ENCODE measurements around the gene PDE4B. TPM values are rescaled to one million over a fixed set of nuclear protein-coding genes. Genes with fewer than 3 reads are reported as not detected.
"Not testable (repeated sequence)": the region's sequence is repeated elsewhere in the genome, so short reads cannot be mapped to it uniquely, and the experiment has no call there.

The PDE4B gene
- total RNA-seq, 1 donor from 2014 or later = 3.8 TPM

DNA sequence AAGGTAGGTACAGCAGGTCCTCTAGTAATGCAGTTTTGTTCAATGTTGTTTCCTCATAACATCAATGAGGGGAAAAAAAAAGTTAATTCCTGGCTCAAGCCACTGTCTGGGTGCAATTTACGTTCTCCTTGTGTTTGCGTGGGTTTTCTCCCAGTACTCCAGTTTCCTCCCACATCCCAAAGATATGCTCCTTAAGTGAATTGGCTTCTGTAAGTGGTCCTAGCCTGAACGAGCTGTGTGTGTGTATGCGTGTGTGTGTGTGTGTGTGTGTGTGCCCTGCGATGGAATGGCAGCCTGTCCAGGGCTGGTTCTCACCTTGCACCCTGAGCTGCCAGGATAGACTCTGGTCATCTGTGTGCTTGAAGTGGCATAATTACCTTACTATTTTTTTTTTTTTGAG, 332.0 kb downstream of the PDE4B start:
- DNase-seq (ENCODE audit: low read depth) = no peak
- H3K4me3 ChIP-seq (ENCODE audit: low read depth, low read length) = no peak overlapping the region
- TF ChIP-seq, protein P1, sequence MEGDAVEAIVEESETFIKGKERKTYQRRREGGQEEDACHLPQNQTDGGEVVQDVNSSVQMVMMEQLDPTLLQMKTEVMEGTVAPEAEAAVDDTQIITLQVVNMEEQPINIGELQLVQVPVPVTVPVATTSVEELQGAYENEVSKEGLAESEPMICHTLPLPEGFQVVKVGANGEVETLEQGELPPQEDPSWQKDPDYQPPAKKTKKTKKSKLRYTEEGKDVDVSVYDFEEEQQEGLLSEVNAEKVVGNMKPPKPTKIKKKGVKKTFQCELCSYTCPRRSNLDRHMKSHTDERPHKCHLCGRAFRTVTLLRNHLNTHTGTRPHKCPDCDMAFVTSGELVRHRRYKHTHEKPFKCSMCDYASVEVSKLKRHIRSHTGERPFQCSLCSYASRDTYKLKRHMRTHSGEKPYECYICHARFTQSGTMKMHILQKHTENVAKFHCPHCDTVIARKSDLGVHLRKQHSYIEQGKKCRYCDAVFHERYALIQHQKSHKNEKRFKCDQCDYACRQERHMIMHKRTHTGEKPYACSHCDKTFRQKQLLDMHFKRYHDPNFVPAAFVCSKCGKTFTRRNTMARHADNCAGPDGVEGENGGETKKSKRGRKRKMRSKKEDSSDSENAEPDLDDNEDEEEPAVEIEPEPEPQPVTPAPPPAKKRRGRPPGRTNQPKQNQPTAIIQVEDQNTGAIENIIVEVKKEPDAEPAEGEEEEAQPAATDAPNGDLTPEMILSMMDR (conservative IDR thresholded peaks at IDR 0.05; ENCODE audit: low read depth, low read length) = no peak

DNA sequence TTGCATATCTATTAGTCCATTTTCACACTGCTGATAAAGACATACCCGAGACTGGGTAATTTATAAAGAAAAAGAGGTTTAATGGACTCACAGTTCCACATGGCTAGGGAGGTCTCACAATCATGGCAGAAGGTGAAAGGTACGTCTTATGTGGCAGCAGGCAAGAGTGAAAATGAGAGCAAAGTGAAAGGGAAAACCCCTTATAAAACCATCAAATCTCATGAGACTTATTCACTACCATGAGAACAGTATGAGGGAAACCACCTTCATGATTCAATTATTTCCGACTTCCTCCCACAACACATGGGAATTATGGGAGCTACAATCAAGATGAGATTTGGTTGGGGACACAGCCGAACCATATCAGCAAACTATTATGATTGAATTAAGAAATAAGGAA, 335.9 kb downstream of the PDE4B start:
- H3K4me3 ChIP-seq (ENCODE audit: low read depth, low read length); DNase-seq (ENCODE audit: low read depth): not testable (repeated sequence)

DNA sequence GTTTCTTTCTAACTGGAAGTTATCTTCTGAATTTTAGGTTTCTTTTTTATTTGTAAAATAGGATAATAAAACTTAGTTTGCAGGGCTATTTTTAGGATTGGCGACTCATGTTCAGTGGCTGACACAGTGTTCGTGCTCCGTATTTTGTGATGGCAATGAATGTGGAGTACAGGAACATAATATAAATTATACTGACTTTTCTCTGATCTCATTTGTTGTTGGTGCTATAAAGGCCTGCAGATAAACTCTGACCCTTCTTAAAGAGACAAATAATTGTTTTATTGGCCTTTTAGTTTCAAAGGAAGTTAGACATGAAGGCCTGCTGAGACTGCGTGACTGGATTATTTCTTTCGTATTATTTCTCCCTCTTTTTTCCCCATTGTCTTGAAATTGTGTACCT, 339.6 kb downstream of the PDE4B start:
- no peak for DNase-seq (ENCODE audit: low read depth)
- TF ChIP-seq, protein P1 (conservative IDR thresholded peaks at IDR 0.05; ENCODE audit: low read depth, low read length) = no peak
- no peak overlapping the region for H3K4me3 ChIP-seq (ENCODE audit: low read depth, low read length)

DNA sequence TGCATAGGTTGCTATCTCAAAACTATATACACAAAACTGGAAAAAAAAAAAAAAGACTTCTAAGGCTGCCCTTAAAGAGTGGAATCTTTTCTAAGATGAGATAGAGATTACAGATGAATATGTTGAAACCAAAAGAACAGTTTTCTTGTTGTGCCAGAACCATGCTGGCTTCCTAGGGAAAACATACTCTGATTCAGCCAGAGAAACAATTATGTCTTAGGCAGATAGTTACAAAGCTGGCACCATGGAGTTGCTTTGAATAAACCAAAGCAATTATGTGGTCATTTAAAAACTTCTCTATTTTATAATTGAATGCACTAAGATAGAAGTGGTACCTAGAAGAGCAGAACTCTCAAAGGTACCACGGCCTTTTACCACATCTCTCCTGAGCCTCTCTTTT, 341.3 kb downstream of the PDE4B start:
- no peak overlapping the region for H3K4me3 ChIP-seq (ENCODE audit: low read depth, low read length)
- TF ChIP-seq, protein P1 (conservative IDR thresholded peaks at IDR 0.05; ENCODE audit: low read depth, low read length) = no peak
- no peak for DNase-seq (ENCODE audit: low read depth)

DNA sequence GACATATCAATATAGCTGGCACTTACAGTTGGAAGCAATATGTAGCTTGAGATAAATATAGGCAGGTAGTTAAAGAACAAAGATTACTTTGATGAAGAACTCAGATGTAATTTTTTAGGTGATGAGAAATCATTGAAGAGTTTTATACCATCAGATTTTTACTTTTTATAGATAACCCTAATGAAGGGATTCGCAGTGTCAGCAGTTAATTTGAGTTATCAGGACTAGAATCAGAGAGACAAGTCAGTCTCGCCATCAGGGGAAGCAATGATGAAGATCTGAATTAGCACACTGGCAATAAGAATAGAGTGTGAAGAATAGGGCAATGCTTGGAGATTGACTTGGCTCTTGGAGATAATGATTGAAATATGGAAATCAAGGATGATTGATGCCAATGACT, 342.5 kb downstream of the PDE4B start:
- TF ChIP-seq, protein P1 (conservative IDR thresholded peaks at IDR 0.05; ENCODE audit: low read depth, low read length) = no peak
- no peak for DNase-seq (ENCODE audit: low read depth)
- no peak overlapping the region for H3K4me3 ChIP-seq (ENCODE audit: low read depth, low read length)

DNA sequence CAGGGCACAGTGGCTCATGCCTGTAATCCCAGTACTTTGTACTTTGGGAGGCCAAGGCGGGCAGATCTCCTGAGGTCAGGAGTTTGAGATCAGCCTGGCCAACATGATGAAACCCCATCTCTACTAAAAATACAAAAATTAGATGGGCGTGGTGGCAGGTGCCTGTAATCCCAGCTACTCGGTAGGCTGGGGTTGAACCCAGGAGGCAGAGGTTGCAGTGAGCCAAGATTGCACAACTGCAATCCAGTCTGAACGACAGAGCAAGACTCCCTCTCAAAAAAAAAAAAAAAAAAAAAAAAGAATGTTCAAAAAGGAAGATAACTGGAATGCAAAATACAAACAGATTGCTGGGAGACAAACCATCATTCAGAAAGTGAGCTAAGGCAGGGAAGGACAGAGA, 343.7 kb downstream of the PDE4B start:
- not testable (repeated sequence) for DNase-seq (ENCODE audit: low read depth); H3K4me3 ChIP-seq (ENCODE audit: low read depth, low read length)

DNA sequence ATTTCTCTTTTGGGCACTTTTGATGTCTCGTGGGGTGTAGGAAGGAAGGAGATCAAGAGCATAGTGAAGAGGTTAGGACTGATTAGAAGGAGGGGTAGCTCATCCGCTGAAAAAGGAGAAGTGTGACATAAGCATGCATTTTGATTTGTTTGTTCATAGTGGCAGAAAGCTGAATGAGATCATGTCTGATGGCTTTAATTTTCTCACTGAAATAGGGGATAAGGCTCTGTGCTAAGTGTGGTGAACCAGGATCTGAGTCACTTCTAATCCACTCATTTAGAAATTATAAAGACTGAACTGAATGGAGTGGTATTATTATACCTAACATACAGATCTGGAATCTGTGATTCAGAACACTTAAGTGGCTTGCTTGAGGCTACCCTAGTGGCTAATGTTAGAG, 344.5 kb downstream of the PDE4B start:
- no peak overlapping the region for H3K4me3 ChIP-seq (ENCODE audit: low read depth, low read length)
- TF ChIP-seq, protein P1 (conservative IDR thresholded peaks at IDR 0.05; ENCODE audit: low read depth, low read length) = no peak
- DNase-seq (ENCODE audit: low read depth) = no peak

DNA sequence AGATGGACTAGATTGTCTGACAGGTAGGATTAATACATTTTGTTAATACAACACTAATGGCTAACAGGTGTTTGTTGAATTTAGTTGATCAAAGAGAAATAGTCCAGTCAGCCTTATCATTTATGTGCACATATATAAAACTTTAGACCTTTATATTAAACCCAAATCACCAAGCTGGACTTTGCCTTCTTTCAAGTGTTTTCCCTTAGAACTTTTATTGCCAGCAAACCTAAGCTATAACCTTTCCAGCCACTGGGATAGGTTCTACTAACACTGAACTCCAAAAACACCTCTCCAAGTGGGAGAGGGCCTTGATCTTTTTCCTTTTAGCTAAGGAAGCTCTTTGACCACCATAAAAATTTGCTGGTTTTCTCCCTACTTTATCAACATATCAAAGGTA, 345.9 kb downstream of the PDE4B start:
- H3K4me3 ChIP-seq (ENCODE audit: low read depth, low read length) = no peak overlapping the region
- TF ChIP-seq, protein P1 (conservative IDR thresholded peaks at IDR 0.05; ENCODE audit: low read depth, low read length) = no peak
- no peak for DNase-seq (ENCODE audit: low read depth)

All from epithelial cell of proximal tubule (primary cell).